ENCODE measurements around the gene CABP4. TPM values are rescaled to one million over a fixed set of nuclear protein-coding genes. Genes with fewer than 3 reads are reported as not detected.
A peak's percentile ranks its signal among the peaks of the same experiment; 100 is the strongest.

CABP4 gene
- total and polyA plus RNA-seq, 2 donors (not counting 1 experiment from before 2014, with no cell fraction given): 3.2 to 5.2 TPM

- H3K4me3 Mint-ChIP-seq: peak overlapping the region; percentile 92
- ChIA-PET POLR2A (interaction anchor here (0.6 to 1.6 kb wide), 8 partner anchors 21 to 267 kb away, joined by 3 to 10 read pairs (median 4); partner anchors contain the start of genes POLD4, PPP1CA and TBC1D10C), CTCF (interaction anchor here (0.8 to 1.5 kb wide), 7 partner anchors 38 to 153 kb away, joined by 3 to 7 read pairs (median 3); partner anchors contain the start of genes GSTP1, PPP1CA, PTPRCAP and RAD9A)
- H3K27me3 Mint-ChIP-seq: peaks cover 6% of the 10 kb centered on the region
- H2AFZ ChIP-seq (ENCODE audit: insufficient read depth, low read depth, low read length, poor library complexity, severe bottlenecking): peak overlapping the region; percentile 91
- peak overlapping the region; percentile 57 to 88 (median 79) for H3K4me3 ChIP-seq (ENCODE audit: control extremely low read depth in 1 of 5, extremely low read depth in 1 of 5, insufficient read depth in 1 of 5, low read depth in 2 of 5, low read length in 4 of 5)
- H3K9me3 ChIP-seq (ENCODE audit: control extremely low read depth in 1 of 3, control insufficient read depth in 2 of 3, insufficient read depth in 1 of 3, low read length in 2 of 3): no peaks in the 10 kb centered on the region
- DNase-seq (no peak), ATAC-seq (ENCODE audit: low read depth) (no peak)
- peak overlapping the region; percentile 84 to 98 for H3K27ac ChIP-seq (ENCODE audit: low read length in 2 of 2)
- H3K4me1 Mint-ChIP-seq: peaks cover 44% of the 10 kb centered on the region
- no peaks in the 10 kb centered on the region for H3K9me3 Mint-ChIP-seq (ENCODE audit: insufficient read depth)
- H3K9ac ChIP-seq (ENCODE audit: low read length): peak overlapping the region; percentile 89
- peak overlapping the region; percentile 97 for H3K4me2 ChIP-seq (replicated peaks; ENCODE audit: low read depth, low read length, poor library complexity, severe bottlenecking)
- H3K27ac Mint-ChIP-seq: peak overlapping the region; percentile 95
- H3K79me2 ChIP-seq (ENCODE audit: control insufficient read depth, insufficient read depth, low read length): peaks cover 32% of the 10 kb centered on the region
- H3K4me1 ChIP-seq (ENCODE audit: control insufficient read depth in 2 of 2, insufficient read depth in 2 of 2, low read length in 2 of 2): peaks cover 40 to 50% of the 10 kb centered on the region in 2 donors
- intact Hi-C loops (cut with micrococcal nuclease): loop anchor here (5.0 kb wide), 2 partner anchors 240 to 265 kb away; partner anchors contain the start of gene GRK2
- TF ChIP-seq EZH2 (IDR thresholded peaks at IDR 0.05; ENCODE audit: borderline replicate concordance, insufficient read depth, low read depth, low read length, poor library complexity, severe bottlenecking): no peak
- TF ChIP-seq CTCF (IDR thresholded peaks at IDR 0.05): no peak
- H3K27me3 ChIP-seq (replicated peaks in 1 of 4; ENCODE audit: control extremely low read depth in 1 of 4, control insufficient read depth in 3 of 4, insufficient read depth in 4 of 4, low read length in 3 of 4): peaks cover 0 to 16% (median 4%) of the 10 kb centered on the region in 4 experiments
- H4K20me1 ChIP-seq (ENCODE audit: control insufficient read depth, insufficient read depth, low read length, poor library complexity, severe bottlenecking): peaks cover 46% of the 10 kb centered on the region
- H3K36me3 ChIP-seq (replicated peaks in 1 of 2; ENCODE audit: control extremely low read depth in 1 of 2, control insufficient read depth in 1 of 2, extremely low read depth in 1 of 2, insufficient read depth in 2 of 2, low read length in 1 of 2): peaks cover 0 to 18% of the 10 kb centered on the region in 2 experiments
- WGBS (ENCODE audit: insufficient coverage): 37% methylated on average over 33 of the region's 33 CpGs
Measured at GRCh38 chr11:67507242-67507863, 52.2 kb downstream of the CABP4 start.

Measured in B cell (primary cell).